AG04449 (cell line): ENCODE results near the gene PPM1H.
A peak's percentile ranks its signal among the peaks of the same experiment; 100 is the strongest.

Experiments used
- CTCF ChIA-PET: fragments of 350-600 bp; formaldehyde crosslinking; extraction: SDS; loops from one replicate; lab custom pipeline; 2021; ENCODE audit warnings: antibody characterized with exemption; lab: Yijun Ruan, JAX
- POLR2A ChIA-PET: fragments of 400-600, 350-600 bp; formaldehyde crosslinking; extraction: SDS; loops from one replicate; lab custom pipeline; 2020; ENCODE audit warnings: antibody characterized with exemption, inconsistent platforms; lab: Yijun Ruan, JAX
- DNase-seq: peaks from one replicate; pipeline ENCODE4 v3.0.0-alpha.2; 2010; ENCODE audit warnings: low read depth, low spot score
- H3K4me3 ChIP-seq: 2 replicates; pipeline ENCODE4 v1.5.1; 2011; ENCODE audit warnings: low read depth, mild to moderate bottlenecking, control low read depth, low read length
- TF ChIP-seq, protein P1 (sequence below): IDR thresholded peaks from one replicate; pipeline ENCODE4 v1.5.1; 2011; ENCODE audit warnings: mild to moderate bottlenecking, moderate library complexity, low read length, control low read depth, inconsistent platforms; ENCODE audit not compliant: insufficient read depth; ENCODE audit errors: missing control alignments

Gene PPM1H

GRCh38 chr12:62728741-62729140 lies 206.2 kb downstream of the PPM1H start:
- DNase-seq, result no peak
- H3K4me3 ChIP-seq, result no peak overlapping the region
- TF ChIP-seq, protein P1, sequence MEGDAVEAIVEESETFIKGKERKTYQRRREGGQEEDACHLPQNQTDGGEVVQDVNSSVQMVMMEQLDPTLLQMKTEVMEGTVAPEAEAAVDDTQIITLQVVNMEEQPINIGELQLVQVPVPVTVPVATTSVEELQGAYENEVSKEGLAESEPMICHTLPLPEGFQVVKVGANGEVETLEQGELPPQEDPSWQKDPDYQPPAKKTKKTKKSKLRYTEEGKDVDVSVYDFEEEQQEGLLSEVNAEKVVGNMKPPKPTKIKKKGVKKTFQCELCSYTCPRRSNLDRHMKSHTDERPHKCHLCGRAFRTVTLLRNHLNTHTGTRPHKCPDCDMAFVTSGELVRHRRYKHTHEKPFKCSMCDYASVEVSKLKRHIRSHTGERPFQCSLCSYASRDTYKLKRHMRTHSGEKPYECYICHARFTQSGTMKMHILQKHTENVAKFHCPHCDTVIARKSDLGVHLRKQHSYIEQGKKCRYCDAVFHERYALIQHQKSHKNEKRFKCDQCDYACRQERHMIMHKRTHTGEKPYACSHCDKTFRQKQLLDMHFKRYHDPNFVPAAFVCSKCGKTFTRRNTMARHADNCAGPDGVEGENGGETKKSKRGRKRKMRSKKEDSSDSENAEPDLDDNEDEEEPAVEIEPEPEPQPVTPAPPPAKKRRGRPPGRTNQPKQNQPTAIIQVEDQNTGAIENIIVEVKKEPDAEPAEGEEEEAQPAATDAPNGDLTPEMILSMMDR, result no peak
- CTCF ChIA-PET, result interaction anchor here (1.0 to 1.8 kb wide), 2 partner anchors 66 to 292 kb away, joined by 3 to 6 read pairs; no protein-coding TSS in a partner anchor
- POLR2A ChIA-PET, result no interaction called here

GRCh38 chr12:62726471-62726980 lies 208.4 kb downstream of the PPM1H start:
- POLR2A ChIA-PET, result no interaction called here
- DNase-seq, result no peak
- TF ChIP-seq, protein P1, result no peak

DNA sequence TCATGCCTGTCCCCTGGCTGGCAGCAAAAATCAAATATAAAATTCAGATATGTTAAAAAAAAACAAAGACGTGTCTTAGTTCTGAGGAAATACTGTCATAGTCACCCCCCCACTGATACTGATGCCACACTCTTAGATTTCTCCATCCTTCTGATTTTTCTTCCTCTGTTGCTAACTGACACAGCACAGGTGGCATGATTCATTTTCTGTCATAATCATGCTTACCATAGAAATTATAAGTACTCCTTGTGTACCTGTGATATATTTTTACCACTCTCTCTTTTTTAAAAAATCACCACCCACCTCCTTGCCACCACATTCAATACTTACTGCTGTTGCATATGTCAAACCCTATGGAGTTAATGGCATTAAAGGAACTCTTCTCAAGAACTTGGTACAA lies 209.2 kb downstream of the PPM1H start:
- ChIA-PET POLR2A (no interaction called here), CTCF (no interaction called here)
- no peak overlapping the region for H3K4me3 ChIP-seq
- TF ChIP-seq, protein P1, result no peak
- DNase-seq, result no peak

More at GRCh38 chr12:62726471-62726980, 208.4 kb downstream of the PPM1H start:
- CTCF ChIA-PET, result no interaction called here
- no peak overlapping the region for H3K4me3 ChIP-seq

- peak; percentile 98 for DNase-seq
- ChIA-PET CTCF (interaction anchor here (0.9 to 1.0 kb wide), 2 partner anchors 19 to 47 kb away, joined by 3 read pairs; no protein-coding TSS in a partner anchor), POLR2A (interaction anchor here (1.1 to 2.1 kb wide), 5 partner anchors 22 to 122 kb away, joined by 3 to 9 read pairs (median 5); no protein-coding TSS in a partner anchor)
- no peak overlapping the region; the same call in 1 of the 2 replicates for H3K4me3 ChIP-seq
- TF ChIP-seq, protein P1, result no peak
Observed at GRCh38 chr12:62724947-62725451, 210.0 kb downstream of the PPM1H start.

GRCh38 chr12:62724285-62724684 lies 210.7 kb downstream of the PPM1H start:
- CTCF ChIA-PET, result interaction anchor here (0.9 to 1.0 kb wide), 2 partner anchors 18 to 46 kb away, joined by 3 read pairs; no protein-coding TSS in a partner anchor
- POLR2A ChIA-PET, result interaction anchor here (1.1 to 2.1 kb wide), 5 partner anchors 21 to 121 kb away, joined by 3 to 9 read pairs (median 5); no protein-coding TSS in a partner anchor
- no peak for DNase-seq
- H3K4me3 ChIP-seq, result no peak overlapping the region
- TF ChIP-seq, protein P1, result no peak

- DNase-seq, result no peak
- ChIA-PET POLR2A (interaction anchor here (2.1 kb wide), 1 partner anchor 20 kb away, joined by 7 read pairs; no protein-coding TSS in a partner anchor), CTCF (interaction anchor here (1.1 kb wide), 1 partner anchor 24 kb away, joined by 3 read pairs; no protein-coding TSS in a partner anchor)
- TF ChIP-seq, protein P1, result no peak
- no peak overlapping the region for H3K4me3 ChIP-seq
Observed at GRCh38 chr12:62722971-62723680, 211.8 kb downstream of the PPM1H start.
